Suprapubic skin (tissue), 4 donors: ENCODE results near the gene ALDH1A1.

ENCODE experiments used
- EP300 ChIP-seq: sonication (generic); formaldehyde crosslinking; IDR thresholded peaks from one replicate; pipeline ENCODE4 v1.6.1; 2017; ENCODE audit warnings: antibody characterized with exemption
- POLR2AphosphoS5 ChIP-seq, 3 donors: sonication (generic); formaldehyde crosslinking; IDR thresholded peaks; one replicate each; pipeline ENCODE4 v1.6.1; 2017; ENCODE audit warnings: antibody characterized with exemption in 3 of 3
- TF ChIP-seq, protein P1 (sequence below), 2 donors: fragments of 200-600 bp in 1 of 2; fragments of 450-650 bp in 1 of 2; sonication (generic) in 1 of 2; IDR thresholded peaks; one replicate each; pipeline ENCODE4 v1.5.1; 2016 to 2019; ENCODE audit warnings: antibody characterized with exemption in 2 of 2, mild to moderate bottlenecking in 1 of 2, moderate library complexity in 1 of 2

GRCh38 chr9:72955126-72955455 lies 2.2 kb upstream of the ALDH1A1 start:
- TF ChIP-seq, protein P1, sequence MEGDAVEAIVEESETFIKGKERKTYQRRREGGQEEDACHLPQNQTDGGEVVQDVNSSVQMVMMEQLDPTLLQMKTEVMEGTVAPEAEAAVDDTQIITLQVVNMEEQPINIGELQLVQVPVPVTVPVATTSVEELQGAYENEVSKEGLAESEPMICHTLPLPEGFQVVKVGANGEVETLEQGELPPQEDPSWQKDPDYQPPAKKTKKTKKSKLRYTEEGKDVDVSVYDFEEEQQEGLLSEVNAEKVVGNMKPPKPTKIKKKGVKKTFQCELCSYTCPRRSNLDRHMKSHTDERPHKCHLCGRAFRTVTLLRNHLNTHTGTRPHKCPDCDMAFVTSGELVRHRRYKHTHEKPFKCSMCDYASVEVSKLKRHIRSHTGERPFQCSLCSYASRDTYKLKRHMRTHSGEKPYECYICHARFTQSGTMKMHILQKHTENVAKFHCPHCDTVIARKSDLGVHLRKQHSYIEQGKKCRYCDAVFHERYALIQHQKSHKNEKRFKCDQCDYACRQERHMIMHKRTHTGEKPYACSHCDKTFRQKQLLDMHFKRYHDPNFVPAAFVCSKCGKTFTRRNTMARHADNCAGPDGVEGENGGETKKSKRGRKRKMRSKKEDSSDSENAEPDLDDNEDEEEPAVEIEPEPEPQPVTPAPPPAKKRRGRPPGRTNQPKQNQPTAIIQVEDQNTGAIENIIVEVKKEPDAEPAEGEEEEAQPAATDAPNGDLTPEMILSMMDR (IDR thresholded peaks at IDR 0.05), result no peak
- TF ChIP-seq POLR2AphosphoS5 (IDR thresholded peaks at IDR 0.05) (no peak), EP300 (no peak)
